Measurements from ENCODE around the gene PDE4DIP.
"Not testable (repeated sequence)": the region's sequence is repeated elsewhere in the genome, so short reads cannot be mapped to it uniquely, and the experiment has no call there.

Gene PDE4DIP

DNA sequence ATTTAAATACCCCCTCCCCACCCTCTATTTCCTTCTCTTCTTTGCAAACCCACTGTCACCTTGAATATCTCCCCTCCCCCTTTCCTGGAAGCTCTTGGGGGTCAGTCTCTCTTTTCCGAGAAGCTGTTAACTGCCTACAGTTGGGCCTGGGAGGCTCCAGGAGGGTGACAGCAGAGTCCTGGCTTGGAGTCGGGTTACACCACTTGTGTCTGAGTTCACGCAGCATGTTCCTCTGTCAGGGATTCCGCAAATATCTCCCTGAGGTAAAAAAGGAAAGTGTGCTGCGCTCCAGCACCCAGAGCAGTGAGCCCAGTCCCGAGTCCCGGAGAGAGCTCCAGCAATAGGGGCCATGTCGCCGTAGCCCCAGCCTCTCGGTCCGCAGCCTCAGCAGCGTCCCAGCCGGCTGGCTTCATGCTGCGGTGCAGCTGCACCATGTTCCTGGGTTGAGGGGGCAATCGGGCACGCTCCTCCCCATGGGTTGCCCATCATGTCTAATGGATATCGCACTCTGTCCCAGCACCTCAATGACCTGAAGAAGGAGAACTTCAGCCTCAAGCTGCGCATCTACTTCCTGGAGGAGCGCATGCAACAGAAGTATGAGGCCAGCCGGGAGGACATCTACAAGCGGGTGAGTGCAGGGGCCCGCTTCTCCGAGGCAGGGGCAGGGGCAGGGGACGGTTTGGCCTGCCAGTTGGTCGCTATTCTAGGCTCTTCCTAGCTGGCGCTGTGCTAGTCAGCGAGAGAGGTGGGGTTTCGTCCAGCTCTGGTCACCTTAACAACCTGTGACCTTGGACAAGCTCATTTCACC, 45.2 kb downstream of the PDE4DIP start:
- DNase-seq (ENCODE audit: low spot score in 2 of 2); H3K4me1 ChIP-seq; H3K36me3 ChIP-seq (replicated peaks); in situ Hi-C loops (cut with MboI; ENCODE audit: low sequenced_read_pairs); H3K27me3 ChIP-seq (ENCODE audit: low read depth); H3K9me3 ChIP-seq; H3K4me3 ChIP-seq: not testable (repeated sequence)

DNA sequence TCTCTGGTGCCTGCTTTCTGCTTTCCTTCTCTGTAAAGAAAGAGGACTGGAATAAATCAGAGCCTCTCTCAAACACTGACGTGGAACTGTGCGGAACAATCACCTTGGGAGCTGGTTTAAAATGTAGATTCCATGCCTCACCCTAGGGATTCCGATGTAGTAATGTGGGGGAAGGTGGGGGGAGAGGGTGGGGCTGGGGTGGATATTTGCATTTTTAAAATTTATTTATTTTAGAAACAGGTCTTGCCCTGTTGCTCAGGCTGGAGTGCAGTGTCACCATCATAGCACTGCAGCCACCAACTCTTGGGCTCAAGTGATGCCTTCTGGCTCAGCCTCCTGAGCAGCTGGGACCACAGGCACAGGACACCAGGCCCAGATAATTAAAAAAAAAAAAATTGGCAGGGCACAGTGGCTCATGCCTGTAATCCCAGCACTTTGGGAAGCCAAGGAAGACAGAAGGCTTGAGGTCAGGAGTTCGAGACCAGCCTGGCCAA, 45.9 kb downstream of the PDE4DIP start:
- H3K4me3 ChIP-seq; DNase-seq (ENCODE audit: low spot score in 2 of 2); in situ Hi-C loops (cut with MboI; ENCODE audit: low sequenced_read_pairs); H3K4me1 ChIP-seq; H3K9me3 ChIP-seq; H3K36me3 ChIP-seq (replicated peaks); H3K27me3 ChIP-seq (ENCODE audit: low read depth): not testable (repeated sequence)

DNA sequence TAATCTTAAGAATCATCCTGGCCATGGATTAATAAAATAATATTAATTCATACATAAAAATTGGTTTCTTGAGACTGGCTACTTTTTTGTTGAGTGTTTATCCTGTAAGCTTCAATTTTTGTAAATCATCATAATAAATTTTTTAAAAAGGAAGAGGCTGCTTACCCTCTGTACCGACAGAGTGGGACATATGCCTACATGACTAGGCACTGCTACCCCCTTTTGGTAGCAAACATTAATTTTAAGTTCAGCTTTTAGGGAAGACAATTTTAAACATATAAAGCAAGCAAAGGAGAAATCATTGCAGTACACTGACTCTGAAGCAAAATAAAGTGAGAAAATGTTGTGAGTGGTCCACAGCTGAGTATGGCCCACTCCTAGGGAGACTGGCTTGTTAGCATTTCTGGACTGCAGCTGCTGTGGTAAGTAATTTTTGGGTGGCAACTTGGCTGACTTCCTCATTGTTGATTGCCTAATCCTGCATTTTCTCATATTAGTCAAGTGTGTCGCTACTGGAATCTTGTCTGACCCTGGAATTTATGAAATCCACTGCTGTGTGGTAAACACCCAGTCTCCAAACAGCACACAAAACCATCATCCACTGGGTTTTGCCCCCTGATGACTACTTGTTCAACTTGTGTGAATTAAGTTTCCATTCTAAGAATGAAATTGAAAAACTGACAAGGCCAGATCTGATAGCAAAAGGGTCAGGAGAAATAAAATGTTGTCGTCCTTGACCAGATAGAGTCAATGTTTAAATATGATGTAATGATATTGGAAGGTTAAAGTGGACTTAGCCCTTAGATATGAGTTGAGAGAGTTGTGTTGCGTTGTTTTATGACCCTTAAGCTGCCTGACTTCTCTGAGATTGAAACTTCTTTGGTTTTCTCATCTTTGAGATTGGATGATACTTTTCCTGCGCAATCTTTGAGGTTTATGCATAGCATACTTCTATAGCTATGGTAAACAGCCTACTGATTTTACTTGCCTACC, 50.4 kb downstream of the PDE4DIP start:
- not testable (repeated sequence) for H3K9me3 ChIP-seq; H3K27me3 ChIP-seq (ENCODE audit: low read depth); DNase-seq (ENCODE audit: low spot score in 2 of 2)

DNA sequence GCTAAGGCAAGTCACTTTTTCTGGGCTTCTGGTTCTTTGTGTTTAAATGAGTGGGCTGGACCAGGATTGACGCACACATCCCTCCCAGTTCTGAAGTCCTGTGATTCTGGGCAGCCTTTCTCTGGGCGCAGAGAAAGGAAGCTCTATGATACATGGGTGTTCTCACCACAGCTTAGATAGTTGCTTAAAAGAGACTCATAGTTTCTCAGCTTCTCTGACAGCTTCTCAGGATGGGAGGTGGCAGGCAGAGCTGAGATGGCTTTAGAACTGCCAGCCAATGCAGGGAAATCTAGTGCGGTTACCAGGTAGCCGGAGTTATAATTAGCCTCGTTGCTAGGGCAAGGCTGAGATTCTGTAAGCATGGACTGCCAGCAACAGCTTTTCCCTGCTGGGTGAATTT, 55.8 kb downstream of the PDE4DIP start:
- DNase-seq (ENCODE audit: low spot score in 2 of 2); H3K36me3 ChIP-seq (replicated peaks); in situ Hi-C loops (cut with MboI; ENCODE audit: low sequenced_read_pairs); H3K9me3 ChIP-seq; H3K4me1 ChIP-seq; H3K27me3 ChIP-seq (ENCODE audit: low read depth); H3K4me3 ChIP-seq: not testable (repeated sequence)

More for the DNA sequence above, 50.4 kb downstream of the PDE4DIP start:
- H3K4me1 ChIP-seq; H3K36me3 ChIP-seq (replicated peaks); H3K4me3 ChIP-seq; in situ Hi-C loops (cut with MboI; ENCODE audit: low sequenced_read_pairs): not testable (repeated sequence)

DNA sequence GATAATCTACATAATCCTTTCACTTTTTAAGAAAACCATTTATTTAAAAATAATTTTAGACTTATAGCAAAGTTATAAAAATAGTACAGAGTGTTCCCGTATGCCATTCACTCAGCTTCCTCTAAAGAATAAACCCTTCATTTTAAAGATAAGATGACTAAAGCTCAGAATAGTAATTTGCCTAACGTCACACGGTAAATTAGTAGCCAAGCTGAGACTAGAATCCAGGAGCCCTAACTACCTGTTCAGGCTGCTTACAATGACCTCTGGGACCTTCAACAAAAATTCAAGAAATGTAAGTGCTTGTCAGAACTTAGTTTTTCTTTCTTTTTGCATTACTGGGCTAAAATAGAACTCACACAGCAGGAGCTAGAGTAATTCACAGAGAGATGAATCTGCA, 56.5 kb downstream of the PDE4DIP start:
- H3K9me3 ChIP-seq; H3K36me3 ChIP-seq (replicated peaks); H3K27me3 ChIP-seq (ENCODE audit: low read depth); DNase-seq (ENCODE audit: low spot score in 2 of 2); in situ Hi-C loops (cut with MboI; ENCODE audit: low sequenced_read_pairs); H3K4me1 ChIP-seq; H3K4me3 ChIP-seq: not testable (repeated sequence)

DNA sequence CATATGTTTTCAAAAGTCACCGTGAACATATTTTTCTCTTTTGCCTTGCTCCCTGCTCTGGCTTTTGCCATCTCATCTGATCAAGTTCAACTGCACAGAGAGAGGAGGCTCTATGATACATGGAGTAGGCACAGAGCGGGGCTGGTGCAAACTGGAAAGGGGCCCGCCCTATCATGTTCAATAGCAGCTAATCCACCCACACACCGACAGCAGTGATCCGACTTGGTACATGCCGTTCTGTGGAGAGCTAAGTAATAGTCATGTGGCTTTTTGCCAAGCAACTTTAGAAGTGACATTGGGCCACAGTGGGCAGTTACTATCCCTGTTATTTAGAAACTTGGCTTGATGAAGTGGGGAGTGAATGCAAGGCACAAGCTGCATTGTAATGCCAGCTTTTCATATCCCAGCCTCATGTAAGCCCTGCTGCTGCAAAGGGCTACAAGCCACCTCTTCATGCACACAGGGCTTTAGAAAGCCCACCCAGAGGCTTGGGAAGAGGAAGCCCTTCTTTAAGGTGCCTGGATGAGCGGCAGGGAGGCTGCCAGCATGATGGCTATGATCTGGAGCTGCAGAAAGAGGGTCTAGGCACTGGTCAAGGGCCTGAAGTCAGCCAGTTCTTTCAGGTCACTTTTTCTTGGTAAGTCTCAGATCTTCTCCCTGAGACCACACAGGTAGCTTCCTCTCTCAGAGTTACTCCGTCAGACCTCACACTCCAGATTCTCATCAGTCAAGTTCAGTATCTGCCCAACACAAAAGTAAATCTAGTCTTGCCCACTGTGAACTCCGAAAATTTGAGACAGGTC, 57.1 kb downstream of the PDE4DIP start:
- H3K4me3 ChIP-seq; H3K9me3 ChIP-seq; H3K36me3 ChIP-seq (replicated peaks); H3K27me3 ChIP-seq (ENCODE audit: low read depth); in situ Hi-C loops (cut with MboI; ENCODE audit: low sequenced_read_pairs); DNase-seq (ENCODE audit: low spot score in 2 of 2); H3K4me1 ChIP-seq: not testable (repeated sequence)

DNA sequence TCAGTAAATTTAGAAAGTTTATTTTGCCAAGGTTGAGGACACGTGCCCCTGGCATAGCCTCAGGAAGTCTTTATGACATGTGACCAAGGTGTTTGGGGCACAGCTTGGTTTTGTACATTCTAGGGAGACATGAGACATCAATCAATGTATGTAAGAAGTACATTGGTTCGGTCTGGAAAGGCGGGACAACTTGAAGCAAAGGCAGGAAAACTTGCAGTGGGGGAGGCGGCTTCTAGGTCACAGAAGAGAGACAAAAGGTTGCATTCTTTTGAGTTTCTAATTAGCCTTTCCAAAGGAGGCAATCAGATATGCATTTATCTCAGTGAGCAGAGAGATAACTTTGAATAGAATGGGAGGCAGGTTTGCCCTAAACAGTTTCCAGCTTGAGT, 57.7 kb downstream of the PDE4DIP start:
- H3K36me3 ChIP-seq (replicated peaks); H3K27me3 ChIP-seq (ENCODE audit: low read depth); H3K4me3 ChIP-seq; H3K9me3 ChIP-seq; DNase-seq (ENCODE audit: low spot score in 2 of 2); in situ Hi-C loops (cut with MboI; ENCODE audit: low sequenced_read_pairs); H3K4me1 ChIP-seq: not testable (repeated sequence)

DNA sequence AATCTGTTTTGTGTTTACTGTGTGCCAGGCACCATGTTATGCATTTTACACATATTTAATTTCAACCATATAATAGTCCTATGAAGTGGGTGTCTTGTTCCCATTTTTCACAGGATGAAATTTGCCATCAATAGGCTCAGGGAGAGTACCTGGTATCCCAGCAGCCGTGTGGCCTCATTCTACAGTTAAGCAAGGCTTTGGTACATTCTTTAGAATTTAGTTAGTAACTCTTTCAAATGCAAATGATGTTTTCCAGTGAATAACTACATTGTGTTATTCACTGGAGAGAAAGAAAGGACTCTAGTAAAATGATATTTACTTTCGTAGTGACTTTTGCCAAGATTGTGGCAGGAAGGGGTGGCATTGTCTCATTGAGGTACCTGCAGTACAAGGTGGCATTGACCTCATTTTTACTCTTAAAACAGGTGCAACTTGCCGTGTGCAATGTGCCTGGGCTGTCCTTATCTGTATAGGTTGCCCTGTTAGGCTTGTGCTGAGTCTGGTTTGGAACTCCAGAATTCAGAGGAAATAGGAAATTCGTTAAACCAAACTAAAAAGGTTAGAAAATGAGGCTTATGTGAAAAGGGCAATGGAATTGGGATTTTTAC, 65.1 kb downstream of the PDE4DIP start:
- H3K9me3 ChIP-seq; H3K4me1 ChIP-seq; H3K27me3 ChIP-seq (ENCODE audit: low read depth); DNase-seq (ENCODE audit: low spot score in 2 of 2); in situ Hi-C loops (cut with MboI; ENCODE audit: low sequenced_read_pairs); H3K4me3 ChIP-seq; H3K36me3 ChIP-seq (replicated peaks): not testable (repeated sequence)

DNA sequence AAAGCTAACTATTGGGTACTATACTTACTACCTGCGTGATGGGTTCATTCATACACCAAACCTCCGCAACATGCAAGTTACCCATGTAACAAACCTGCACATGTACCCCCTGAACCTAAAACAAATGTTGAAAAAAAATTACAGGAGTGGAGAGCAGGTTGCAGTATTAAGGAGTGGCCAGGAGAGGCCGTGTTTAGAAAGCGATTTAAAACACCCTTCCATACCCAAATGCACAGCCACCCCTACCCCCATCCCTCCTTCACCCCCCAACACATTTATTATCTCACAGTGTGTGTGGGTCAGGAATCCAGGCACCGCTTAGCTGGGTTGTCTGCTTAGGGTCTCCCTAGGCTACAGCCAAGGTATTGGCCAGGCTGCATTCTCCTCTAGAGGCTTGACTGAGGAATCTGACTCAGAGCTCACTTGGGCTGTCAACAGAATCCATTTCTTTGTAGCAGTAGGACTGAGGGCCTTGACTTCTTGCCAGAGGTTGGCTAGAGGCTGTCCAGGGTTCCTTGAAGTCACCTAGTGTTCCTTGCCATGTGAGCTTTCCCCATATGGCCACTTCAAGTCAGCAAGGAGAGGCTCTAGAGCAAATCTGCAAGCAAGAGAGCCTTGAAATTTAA, 67.2 kb downstream of the PDE4DIP start:
- in situ Hi-C loops (cut with MboI; ENCODE audit: low sequenced_read_pairs); H3K36me3 ChIP-seq (replicated peaks); H3K27me3 ChIP-seq (ENCODE audit: low read depth); H3K9me3 ChIP-seq; H3K4me1 ChIP-seq; DNase-seq (ENCODE audit: low spot score in 2 of 2); H3K4me3 ChIP-seq: not testable (repeated sequence)

DNA sequence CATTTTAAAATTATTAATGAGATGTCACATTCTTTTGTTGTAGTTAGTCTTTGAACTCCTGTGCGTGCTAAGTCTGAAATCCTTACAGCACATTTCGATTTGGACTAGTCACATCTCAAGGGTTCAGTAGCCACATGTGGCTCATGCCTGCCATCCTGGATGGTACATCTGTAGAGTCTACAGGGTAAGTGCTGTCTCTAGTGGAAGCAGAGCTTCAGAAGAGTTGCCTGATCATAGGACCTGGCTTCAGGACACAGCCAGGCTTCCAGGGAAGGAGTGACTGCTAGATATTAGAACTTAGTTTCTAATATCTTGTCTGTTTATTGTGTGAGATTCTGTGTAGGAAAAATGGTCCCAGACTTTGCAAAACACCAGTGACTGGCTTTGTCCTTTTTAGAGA, 72.0 kb downstream of the PDE4DIP start:
- in situ Hi-C loops (cut with MboI; ENCODE audit: low sequenced_read_pairs); DNase-seq (ENCODE audit: low spot score in 2 of 2); H3K9me3 ChIP-seq; H3K36me3 ChIP-seq (replicated peaks); H3K27me3 ChIP-seq (ENCODE audit: low read depth); H3K4me1 ChIP-seq; H3K4me3 ChIP-seq: not testable (repeated sequence)

DNA sequence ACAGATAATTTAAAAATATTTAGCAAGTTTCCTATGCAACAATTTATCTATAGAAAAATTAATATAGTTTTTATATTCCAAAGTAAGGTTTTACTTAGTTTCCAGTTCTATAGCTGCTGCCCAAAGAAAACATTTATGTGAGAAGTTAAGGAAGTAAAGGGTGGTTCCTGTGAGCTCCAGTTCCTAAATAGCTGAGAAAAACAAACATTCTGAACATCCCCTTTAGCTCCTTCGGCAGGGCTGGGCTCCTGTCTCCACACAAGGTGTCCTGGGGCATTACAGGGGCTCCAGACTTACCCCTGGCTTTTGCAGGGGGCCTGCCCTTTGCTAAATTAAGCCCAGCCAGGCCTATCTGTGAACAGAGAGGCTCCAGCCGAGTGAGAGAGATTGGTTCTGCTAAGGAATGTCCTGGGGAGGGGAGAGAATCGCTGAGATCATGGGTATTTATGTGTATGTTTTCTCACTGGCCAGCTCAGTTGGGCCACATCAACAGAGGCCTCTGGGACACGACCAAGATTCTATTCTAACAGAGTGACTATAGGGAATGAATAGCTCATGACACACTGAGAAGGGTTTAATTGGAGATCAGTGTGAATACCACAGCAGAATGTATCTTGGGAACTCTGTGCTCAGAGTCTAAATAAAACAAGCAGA, 72.6 kb downstream of the PDE4DIP start:
- H3K9me3 ChIP-seq; in situ Hi-C loops (cut with MboI; ENCODE audit: low sequenced_read_pairs): not testable (repeated sequence)

DNA sequence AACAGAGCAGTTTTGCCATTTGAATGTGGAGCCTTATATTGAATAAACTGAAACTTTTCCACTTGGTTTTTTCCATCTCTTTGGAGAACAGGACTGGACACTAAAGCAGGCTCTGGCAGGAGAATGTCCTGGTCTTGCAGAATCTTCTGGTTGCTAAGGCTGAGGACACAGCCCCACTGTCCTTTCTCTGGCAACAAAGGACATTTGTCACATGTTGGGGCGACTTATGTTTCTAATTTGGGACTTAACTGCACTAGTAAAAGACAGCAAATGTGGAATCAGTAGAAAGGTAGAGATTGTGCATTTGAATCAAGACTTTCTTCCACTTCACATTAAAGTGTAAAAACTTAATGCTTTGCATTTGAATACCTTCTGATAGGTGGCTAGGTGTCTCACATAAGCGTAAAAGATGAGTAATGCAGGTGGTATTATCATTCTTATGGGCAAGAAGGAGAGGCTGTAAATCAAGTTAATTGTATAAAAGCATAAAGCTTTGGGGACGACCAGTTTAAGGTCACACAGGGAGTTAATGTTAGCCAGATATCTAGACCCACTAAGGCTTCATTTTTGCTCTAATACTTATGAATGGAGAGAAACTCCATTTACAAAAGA, 74.7 kb downstream of the PDE4DIP start:
- in situ Hi-C loops (cut with MboI; ENCODE audit: low sequenced_read_pairs); H3K36me3 ChIP-seq (replicated peaks); H3K4me3 ChIP-seq; H3K9me3 ChIP-seq; H3K27me3 ChIP-seq (ENCODE audit: low read depth); H3K4me1 ChIP-seq: not testable (repeated sequence)
- peak in 1 of 2 experiments; percentile 38 for DNase-seq (ENCODE audit: low spot score in 2 of 2)

More for the DNA sequence above, 72.6 kb downstream of the PDE4DIP start:
- DNase-seq (ENCODE audit: low spot score in 2 of 2); H3K36me3 ChIP-seq (replicated peaks); H3K4me3 ChIP-seq; H3K27me3 ChIP-seq (ENCODE audit: low read depth); H3K4me1 ChIP-seq: not testable (repeated sequence)
